Measurements from ENCODE around the gene TPX2.

Gene TPX2

DNA sequence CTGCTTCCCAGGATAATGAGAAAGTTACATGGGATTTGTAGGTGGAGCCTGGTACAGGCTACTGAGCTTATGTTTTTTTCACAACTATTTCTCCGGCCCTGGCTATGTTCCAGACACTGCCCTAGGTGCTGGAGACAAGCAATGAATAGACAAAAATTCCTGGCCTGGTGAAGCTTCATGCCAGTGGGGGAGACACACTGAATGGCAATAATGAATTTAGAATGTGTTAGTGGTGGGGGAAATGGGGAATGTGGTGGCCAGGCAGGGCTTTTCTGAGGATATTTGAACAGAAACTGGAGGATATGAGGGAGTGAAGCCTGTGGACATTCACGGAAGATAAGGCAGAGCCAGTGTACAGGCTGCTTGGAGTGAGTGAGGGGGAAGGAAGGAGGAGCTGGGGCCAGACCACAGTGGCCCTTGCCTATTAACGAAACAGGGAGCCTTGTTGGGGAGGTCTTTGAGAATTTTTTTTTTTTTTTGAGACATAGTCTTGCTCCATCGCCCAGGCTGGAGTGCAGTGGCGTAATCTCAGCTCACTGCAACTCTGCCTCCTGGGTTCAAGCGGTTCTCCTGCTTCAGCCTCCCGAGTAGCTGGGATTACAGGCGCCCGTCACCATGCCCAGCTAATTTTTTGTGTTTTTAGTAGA is 99.7 kb downstream of the TPX2 start:
- Histone ChIP-seq H3F3A (ENCODE audit: insufficient read depth, low read length) (no peaks in the 10 kb centered on the region), H3K79me2 (ENCODE audit: insufficient read depth, low read length) (no peaks in the 10 kb centered on the region), H3K27me3 (ENCODE audit: insufficient read depth, low read length) (no peaks in the 10 kb centered on the region), H3K27ac (ENCODE audit: low read depth, low read length, poor library complexity, severe bottlenecking) (no peak overlapping the region), H3K4me3 (ENCODE audit: low read depth, low read length, poor library complexity, severe bottlenecking) (no peak overlapping the region), H3K9me3 (ENCODE audit: low read length) (no peaks in the 10 kb centered on the region), H3K9me2 (ENCODE audit: low read depth, low read length) (no peaks in the 10 kb centered on the region), H3K4me2 (ENCODE audit: low read length) (no peak overlapping the region), H3K4me1 (ENCODE audit: insufficient read depth, low read length, severe bottlenecking) (no peaks in the 10 kb centered on the region), H4K20me1 (ENCODE audit: insufficient read depth, low read length) (no peaks in the 10 kb centered on the region), H3K9ac (ENCODE audit: low read length) (no peak overlapping the region), H2AFZ (ENCODE audit: low read length) (no peak overlapping the region), H3K36me3 (ENCODE audit: insufficient read depth, low read length) (no peaks in the 10 kb centered on the region)
- TF ChIP-seq, protein P1, sequence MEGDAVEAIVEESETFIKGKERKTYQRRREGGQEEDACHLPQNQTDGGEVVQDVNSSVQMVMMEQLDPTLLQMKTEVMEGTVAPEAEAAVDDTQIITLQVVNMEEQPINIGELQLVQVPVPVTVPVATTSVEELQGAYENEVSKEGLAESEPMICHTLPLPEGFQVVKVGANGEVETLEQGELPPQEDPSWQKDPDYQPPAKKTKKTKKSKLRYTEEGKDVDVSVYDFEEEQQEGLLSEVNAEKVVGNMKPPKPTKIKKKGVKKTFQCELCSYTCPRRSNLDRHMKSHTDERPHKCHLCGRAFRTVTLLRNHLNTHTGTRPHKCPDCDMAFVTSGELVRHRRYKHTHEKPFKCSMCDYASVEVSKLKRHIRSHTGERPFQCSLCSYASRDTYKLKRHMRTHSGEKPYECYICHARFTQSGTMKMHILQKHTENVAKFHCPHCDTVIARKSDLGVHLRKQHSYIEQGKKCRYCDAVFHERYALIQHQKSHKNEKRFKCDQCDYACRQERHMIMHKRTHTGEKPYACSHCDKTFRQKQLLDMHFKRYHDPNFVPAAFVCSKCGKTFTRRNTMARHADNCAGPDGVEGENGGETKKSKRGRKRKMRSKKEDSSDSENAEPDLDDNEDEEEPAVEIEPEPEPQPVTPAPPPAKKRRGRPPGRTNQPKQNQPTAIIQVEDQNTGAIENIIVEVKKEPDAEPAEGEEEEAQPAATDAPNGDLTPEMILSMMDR (IDR thresholded peaks at IDR 0.05; ENCODE audit: low read length), result no peak

- Histone ChIP-seq H2AFZ (ENCODE audit: low read length) (no peak overlapping the region), H3K36me3 (ENCODE audit: insufficient read depth, low read length) (no peaks in the 10 kb centered on the region), H3K9ac (ENCODE audit: low read length) (no peak overlapping the region), H3K27me3 (ENCODE audit: insufficient read depth, low read length) (no peaks in the 10 kb centered on the region), H3K9me2 (ENCODE audit: low read depth, low read length) (no peaks in the 10 kb centered on the region), H3K4me2 (ENCODE audit: low read length) (no peak overlapping the region), H3K79me2 (ENCODE audit: insufficient read depth, low read length) (no peaks in the 10 kb centered on the region), H3K4me3 (ENCODE audit: low read depth, low read length, poor library complexity, severe bottlenecking) (no peak overlapping the region), H3K9me3 (ENCODE audit: low read length) (no peaks in the 10 kb centered on the region), H3K4me1 (ENCODE audit: insufficient read depth, low read length, severe bottlenecking) (no peaks in the 10 kb centered on the region), H3F3A (ENCODE audit: insufficient read depth, low read length) (no peaks in the 10 kb centered on the region), H4K20me1 (ENCODE audit: insufficient read depth, low read length) (no peaks in the 10 kb centered on the region), H3K27ac (ENCODE audit: low read depth, low read length, poor library complexity, severe bottlenecking) (no peak overlapping the region)
- no peak for TF ChIP-seq EZH2 (IDR thresholded peaks at IDR 0.05; ENCODE audit: borderline replicate concordance, low read length)
- TF ChIP-seq, protein P1 (IDR thresholded peaks at IDR 0.05; ENCODE audit: low read length), result no peak
These were observed 100.8 kb downstream of the TPX2 start for GRCh38 chr20:31839782-31840487.

GRCh38 chr20:31840906-31841816 is 102.1 kb downstream of the TPX2 start:
- Histone ChIP-seq H3K4me1 (ENCODE audit: insufficient read depth, low read length, severe bottlenecking) (no peaks in the 10 kb centered on the region), H4K20me1 (ENCODE audit: insufficient read depth, low read length) (no peaks in the 10 kb centered on the region), H3K9me2 (ENCODE audit: low read depth, low read length) (no peaks in the 10 kb centered on the region), H3K4me3 (ENCODE audit: low read depth, low read length, poor library complexity, severe bottlenecking) (no peak overlapping the region), H3K36me3 (ENCODE audit: insufficient read depth, low read length) (no peaks in the 10 kb centered on the region), H2AFZ (ENCODE audit: low read length) (no peak overlapping the region), H3F3A (ENCODE audit: insufficient read depth, low read length) (no peaks in the 10 kb centered on the region), H3K27me3 (ENCODE audit: insufficient read depth, low read length) (no peaks in the 10 kb centered on the region), H3K9me3 (ENCODE audit: low read length) (no peaks in the 10 kb centered on the region), H3K27ac (ENCODE audit: low read depth, low read length, poor library complexity, severe bottlenecking) (no peak overlapping the region), H3K79me2 (ENCODE audit: insufficient read depth, low read length) (no peaks in the 10 kb centered on the region), H3K4me2 (ENCODE audit: low read length) (no peak overlapping the region), H3K9ac (ENCODE audit: low read length) (no peak overlapping the region)
- TF ChIP-seq EZH2 (IDR thresholded peaks at IDR 0.05; ENCODE audit: borderline replicate concordance, low read length), result no peak
- TF ChIP-seq, protein P1 (IDR thresholded peaks at IDR 0.05; ENCODE audit: low read length), result no peak
